K562 (cell line): ENCODE data around the gene HNRNPA2B1. TPM values are rescaled to one million over a fixed set of nuclear protein-coding genes. Genes with fewer than 3 reads are reported as not detected.
A peak's percentile ranks its signal among the peaks of the same experiment; 100 is the strongest.

Source experiments
- CREB3 ChIP-seq: fragments of 450-650 bp; conservative IDR thresholded peaks from 2 replicates; pipeline ENCODE4 v1.6.1; 2016; ENCODE audit warnings: missing genetic modification characterization, low read depth, mild to moderate bottlenecking, missing compliant biosample characterization, moderate library complexity
- CREM ChIP-seq: IDR thresholded peaks from 2 replicates; pipeline ENCODE4 v1.6.1; 2014; ENCODE audit warnings: antibody characterized with exemption, low read depth
- EP400 ChIP-seq: fragments of 450-650 bp; IDR thresholded peaks from 2 replicates; pipeline ENCODE4 v1.6.1; 2017; ENCODE audit warnings: antibody characterized with exemption, mild to moderate bottlenecking, moderate library complexity
- GTF2F1 ChIP-seq: IDR thresholded peaks from 2 replicates; pipeline ENCODE4 v1.6.1; 2011; ENCODE audit warnings: low read depth, low read length, improper control_type of control experiment
- NFATC3 ChIP-seq: fragments of 450-650 bp; IDR thresholded peaks from 2 replicates; pipeline ENCODE4 v1.6.1; 2017; ENCODE audit warnings: mild to moderate bottlenecking
- SMARCA5 ChIP-seq: fragments of 450-650 bp; IDR thresholded peaks from 2 replicates; pipeline ENCODE4 v1.6.1; 2016
- SOX6 ChIP-seq: fragments of 450-650 bp; IDR thresholded peaks from 2 replicates; pipeline ENCODE4 v1.6.1; 2014; ENCODE audit warnings: mild to moderate bottlenecking
- SRF ChIP-seq, 2 experiments: fragments of 250-450, 450-650 bp in 1 of 2; sonication (Bioruptor Pico) in 1 of 2; sonication (generic) in 1 of 2; formaldehyde crosslinking; IDR thresholded peaks; 2 replicates each; pipeline versions ENCODE4 v1.5.0 to v1.5.1; 2020 to 2022; ENCODE audit warnings: mild to moderate bottlenecking in 1 of 2, missing genetic modification reagents in 1 of 2
- ZBTB9 ChIP-seq: fragments of 450-650 bp; formaldehyde crosslinking; IDR thresholded peaks from 2 replicates; pipeline ENCODE4 v1.4.0; 2020; ENCODE audit warnings: mild to moderate bottlenecking, moderate library complexity
- ZNF696 ChIP-seq: fragments of 250-450 bp; sonication (Bioruptor Pico); conservative IDR thresholded peaks from 2 replicates; pipeline ENCODE4 v1.4.0; 2020; ENCODE audit warnings: mild to moderate bottlenecking, moderate library complexity
- polyA plus RNA-seq, 8 experiments: library from polyadenylated mRNA; depleted of rRNA in 4 of 8; stranded (reverse) in 5 of 8; unstranded in 3 of 8; fragments of >200 nt; fragmentation: Nextera tagmentation in 2 of 8; fragmentation: Illumina TruSeq in 1 of 8; extraction: Ambion mirVana in 2 of 8; extraction: Trizol in 1 of 8; gene quantifications; 2 replicates each; pipeline versions ENCODE4 v1.2.1 to v1.2.3, GENCODE V29; 2011 to 2014; ENCODE audit warnings: inconsistent platforms in 1 of 8, missing spikeins in 1 of 8
- total RNA-seq, 7 experiments: library from RNA; depleted of rRNA in 6 of 7; stranded (reverse); fragments of >200 nt in 6 of 7; fragmentation: Illumina TruSeq in 2 of 7; extraction: Trizol in 2 of 7; gene quantifications; 2 replicates each; pipeline versions ENCODE4 v1.2.1 to v1.2.3, GENCODE V29; 2011 to 2021; ENCODE audit warnings: low replicate concordance in 1 of 7
- TF ChIP-seq, protein P1 (sequence below): IDR thresholded peaks from 2 replicates; pipeline ENCODE4 v1.6.1; 2012; ENCODE audit warnings: low read depth, low read length, improper control_type of control experiment, borderline replicate concordance
- TF ChIP-seq, protein P2 (sequence below): fragments of 450-650 bp; conservative IDR thresholded peaks from 2 replicates; pipeline ENCODE4 v1.6.1; 2016; ENCODE audit warnings: missing genetic modification characterization, low read depth, mild to moderate bottlenecking, control low read depth, missing compliant biosample characterization
- TF ChIP-seq, protein P3 (sequence below): fragments of 450-650 bp; formaldehyde crosslinking; IDR thresholded peaks from 2 replicates; pipeline ENCODE4 v1.4.0; 2020; ENCODE audit warnings: mild to moderate bottlenecking, mixed read lengths
- TF ChIP-seq, protein P4 (sequence below): fragments of 250-450 bp; sonication (Bioruptor Pico); IDR thresholded peaks from 2 replicates; pipeline ENCODE4 v1.5.0; 2021; ENCODE audit warnings: mild to moderate bottlenecking, moderate library complexity

The HNRNPA2B1 gene
- total and polyA plus RNA-seq, 9 of the 15 experiments (the other 6 are each of a cell fraction or from before 2014, with no cell fraction given): 630 to 1,989 (median 865) TPM

DNA sequence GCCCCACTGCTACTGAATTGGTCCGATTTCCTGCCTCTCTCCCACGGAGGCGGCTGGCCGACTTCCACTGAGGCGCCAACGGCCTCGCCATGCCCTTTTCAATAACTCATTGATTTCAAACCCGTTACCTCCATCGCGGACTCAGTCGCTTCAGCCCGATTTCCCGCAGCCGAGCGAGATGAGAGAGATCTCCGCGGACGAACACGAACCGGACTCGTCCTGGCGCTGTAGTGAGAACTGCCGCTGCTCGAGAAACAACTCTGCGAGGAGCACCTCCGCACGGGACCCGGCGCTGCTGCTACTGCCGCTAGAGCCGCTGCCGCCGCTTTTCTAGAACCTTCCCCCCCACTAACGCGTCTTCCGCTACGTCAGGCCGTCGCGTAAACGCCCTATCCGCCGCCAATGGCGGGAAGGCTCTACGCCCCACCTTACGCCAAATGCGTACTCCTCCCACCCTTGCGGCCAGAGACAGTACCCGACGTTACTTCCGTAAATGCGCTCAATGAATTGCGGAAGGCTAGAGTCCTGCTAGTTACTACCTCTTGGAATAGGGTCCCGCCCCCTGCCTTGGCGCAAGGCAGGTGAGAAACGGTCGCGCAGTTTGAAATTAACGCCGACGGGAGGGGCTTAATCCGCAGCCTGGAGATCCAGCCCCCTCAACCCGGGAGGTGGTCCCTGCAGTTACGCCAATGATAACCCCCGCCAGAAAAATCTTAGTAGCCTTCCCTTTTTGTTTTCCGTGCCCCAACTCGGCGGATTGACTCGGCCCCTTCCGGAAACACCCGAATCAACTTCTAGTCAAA, at the start of gene HNRNPA2B1 (continued):
- 0 out of 4 replicates have a peak, but pooled peaks of 1 of the 2 experiments have one; percentile 50 for TF ChIP-seq SRF (CRISPR knock-in tag; IDR thresholded peaks at IDR 0.05)
- TF ChIP-seq, protein P1, sequence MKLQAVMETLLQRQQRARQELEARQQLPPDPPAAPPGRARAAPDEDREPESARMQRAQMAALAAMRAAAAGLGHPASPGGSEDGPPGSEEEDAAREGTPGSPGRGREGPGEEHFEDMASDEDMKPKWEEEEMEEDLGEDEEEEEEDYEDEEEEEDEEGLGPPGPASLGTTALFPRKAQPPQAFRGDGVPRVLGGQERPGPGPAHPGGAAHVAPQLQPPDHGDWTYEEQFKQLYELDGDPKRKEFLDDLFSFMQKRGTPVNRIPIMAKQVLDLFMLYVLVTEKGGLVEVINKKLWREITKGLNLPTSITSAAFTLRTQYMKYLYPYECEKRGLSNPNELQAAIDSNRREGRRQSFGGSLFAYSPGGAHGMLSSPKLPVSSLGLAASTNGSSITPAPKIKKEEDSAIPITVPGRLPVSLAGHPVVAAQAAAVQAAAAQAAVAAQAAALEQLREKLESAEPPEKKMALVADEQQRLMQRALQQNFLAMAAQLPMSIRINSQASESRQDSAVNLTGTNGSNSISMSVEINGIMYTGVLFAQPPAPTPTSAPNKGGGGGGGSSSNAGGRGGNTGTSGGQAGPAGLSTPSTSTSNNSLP: no peak
- TF ChIP-seq EP400: peak; percentile 60
- peak; percentile 94 for TF ChIP-seq CREM
- TF ChIP-seq, protein P2, sequence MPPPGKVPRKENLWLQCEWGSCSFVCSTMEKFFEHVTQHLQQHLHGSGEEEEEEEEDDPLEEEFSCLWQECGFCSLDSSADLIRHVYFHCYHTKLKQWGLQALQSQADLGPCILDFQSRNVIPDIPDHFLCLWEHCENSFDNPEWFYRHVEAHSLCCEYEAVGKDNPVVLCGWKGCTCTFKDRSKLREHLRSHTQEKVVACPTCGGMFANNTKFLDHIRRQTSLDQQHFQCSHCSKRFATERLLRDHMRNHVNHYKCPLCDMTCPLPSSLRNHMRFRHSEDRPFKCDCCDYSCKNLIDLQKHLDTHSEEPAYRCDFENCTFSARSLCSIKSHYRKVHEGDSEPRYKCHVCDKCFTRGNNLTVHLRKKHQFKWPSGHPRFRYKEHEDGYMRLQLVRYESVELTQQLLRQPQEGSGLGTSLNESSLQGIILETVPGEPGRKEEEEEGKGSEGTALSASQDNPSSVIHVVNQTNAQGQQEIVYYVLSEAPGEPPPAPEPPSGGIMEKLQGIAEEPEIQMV (tag): no peak
- 0 out of 2 replicates have a peak, but pooled peaks have one; percentile 27 for TF ChIP-seq ZBTB9 (CRISPR knock-in tag)
- TF ChIP-seq ZNF696 (CRISPR knock-in tag): no peak
- TF ChIP-seq CREB3 (tag): no peak
- no peak for TF ChIP-seq NFATC3
- TF ChIP-seq SOX6: peak; percentile 48; the same call in 1 of the 2 replicates
- TF ChIP-seq, protein P3, sequence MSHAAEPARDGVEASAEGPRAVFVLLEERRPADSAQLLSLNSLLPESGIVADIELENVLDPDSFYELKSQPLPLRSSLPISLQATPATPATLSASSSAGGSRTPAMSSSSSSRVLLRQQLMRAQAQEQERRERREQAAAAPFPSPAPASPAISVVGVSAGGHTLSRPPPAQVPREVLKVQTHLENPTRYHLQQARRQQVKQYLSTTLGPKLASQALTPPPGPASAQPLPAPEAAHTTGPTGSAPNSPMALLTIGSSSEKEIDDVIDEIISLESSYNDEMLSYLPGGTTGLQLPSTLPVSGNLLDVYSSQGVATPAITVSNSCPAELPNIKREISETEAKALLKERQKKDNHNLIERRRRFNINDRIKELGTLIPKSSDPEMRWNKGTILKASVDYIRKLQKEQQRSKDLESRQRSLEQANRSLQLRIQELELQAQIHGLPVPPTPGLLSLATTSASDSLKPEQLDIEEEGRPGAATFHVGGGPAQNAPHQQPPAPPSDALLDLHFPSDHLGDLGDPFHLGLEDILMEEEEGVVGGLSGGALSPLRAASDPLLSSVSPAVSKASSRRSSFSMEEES (CRISPR knock-in tag): no peak; the same call in 1 of the 2 replicates
- TF ChIP-seq GTF2F1: peak; percentile 93
- TF ChIP-seq SMARCA5: no peak
- TF ChIP-seq, protein P4, sequence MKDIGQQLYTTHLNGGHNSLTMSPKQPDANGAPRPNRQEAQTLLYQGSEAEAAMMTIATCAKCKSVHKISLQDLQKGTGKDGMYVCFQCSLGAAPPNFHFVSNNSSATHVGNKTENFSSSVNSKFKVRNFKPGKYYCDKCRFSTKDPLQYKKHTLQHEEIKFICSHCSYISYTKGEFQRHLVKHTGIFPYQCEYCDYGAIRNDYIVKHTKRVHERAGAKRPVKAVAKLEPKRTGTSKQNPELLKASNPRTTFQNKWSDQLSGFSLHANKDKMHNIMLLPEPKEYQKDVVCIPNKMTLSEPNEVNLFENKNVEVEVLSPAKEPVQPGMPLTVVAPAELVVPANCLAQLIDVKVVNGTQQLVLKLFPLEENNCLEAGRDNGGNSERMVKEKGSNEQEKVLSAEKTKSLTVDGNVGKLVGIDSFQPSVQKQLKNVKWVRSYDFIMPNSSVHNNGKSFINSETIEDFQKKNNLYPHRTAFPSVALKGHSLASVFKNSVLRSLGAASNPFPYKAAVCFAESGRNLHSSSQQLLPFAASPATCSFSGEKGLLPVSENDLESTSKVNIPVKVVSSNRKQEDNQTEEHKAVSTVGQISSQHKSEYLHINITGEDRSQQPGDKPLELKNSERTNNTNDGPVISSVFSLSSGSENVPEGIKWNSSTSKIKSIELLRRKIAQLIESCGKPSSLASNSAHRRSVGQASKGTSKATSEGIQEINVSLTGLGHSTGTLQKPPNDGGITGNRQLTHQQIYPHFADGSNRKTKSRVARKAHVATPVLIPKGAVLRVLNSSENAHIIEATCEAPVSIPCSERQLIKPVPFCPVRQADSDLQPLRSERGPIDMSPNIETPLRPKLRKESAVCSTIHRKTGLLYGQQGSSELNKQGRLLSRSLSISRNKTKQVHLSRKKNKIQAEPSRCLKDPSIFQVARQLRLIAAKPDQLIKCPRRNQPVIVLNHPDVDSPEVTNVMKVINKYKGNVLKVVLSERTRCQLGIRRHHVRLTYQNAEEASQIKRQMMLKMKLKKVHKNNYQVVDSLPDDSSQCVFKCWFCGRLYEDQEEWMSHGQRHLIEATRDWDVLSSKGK (CRISPR knock-in tag): no peak
